ENCODE results near the gene FAH.

DNA sequence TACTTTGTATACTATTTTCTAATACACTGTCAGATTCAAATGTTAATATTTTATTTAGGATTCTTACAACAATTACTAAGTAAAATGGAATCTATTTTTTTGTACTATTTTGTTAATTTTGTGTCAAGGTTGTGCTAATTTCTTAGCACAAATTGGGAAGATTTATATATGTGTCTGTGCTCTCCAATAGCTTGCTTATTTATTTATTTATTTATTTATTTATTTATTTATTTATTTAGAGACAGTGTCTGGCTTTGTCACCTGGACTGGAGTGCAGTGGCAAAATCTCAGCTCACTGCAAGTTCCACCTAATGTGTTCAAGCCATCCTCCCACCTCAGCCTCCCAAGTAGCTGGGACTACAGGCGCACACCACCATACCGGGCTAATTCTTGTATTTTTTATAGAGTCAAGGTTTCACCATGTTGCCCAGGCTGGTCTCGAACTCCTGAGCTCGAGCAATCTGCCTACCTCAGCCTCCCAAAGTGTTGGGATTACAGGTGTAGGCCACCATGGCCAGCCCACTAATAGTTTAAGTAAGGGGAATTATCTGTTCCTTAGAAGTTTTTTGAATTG is 64.6 kb downstream of the FAH start:
- TF ChIP-seq, protein P1, sequence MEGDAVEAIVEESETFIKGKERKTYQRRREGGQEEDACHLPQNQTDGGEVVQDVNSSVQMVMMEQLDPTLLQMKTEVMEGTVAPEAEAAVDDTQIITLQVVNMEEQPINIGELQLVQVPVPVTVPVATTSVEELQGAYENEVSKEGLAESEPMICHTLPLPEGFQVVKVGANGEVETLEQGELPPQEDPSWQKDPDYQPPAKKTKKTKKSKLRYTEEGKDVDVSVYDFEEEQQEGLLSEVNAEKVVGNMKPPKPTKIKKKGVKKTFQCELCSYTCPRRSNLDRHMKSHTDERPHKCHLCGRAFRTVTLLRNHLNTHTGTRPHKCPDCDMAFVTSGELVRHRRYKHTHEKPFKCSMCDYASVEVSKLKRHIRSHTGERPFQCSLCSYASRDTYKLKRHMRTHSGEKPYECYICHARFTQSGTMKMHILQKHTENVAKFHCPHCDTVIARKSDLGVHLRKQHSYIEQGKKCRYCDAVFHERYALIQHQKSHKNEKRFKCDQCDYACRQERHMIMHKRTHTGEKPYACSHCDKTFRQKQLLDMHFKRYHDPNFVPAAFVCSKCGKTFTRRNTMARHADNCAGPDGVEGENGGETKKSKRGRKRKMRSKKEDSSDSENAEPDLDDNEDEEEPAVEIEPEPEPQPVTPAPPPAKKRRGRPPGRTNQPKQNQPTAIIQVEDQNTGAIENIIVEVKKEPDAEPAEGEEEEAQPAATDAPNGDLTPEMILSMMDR (IDR thresholded peaks at IDR 0.05) = no peak
- TF ChIP-seq EZH2 (IDR thresholded peaks at IDR 0.05; ENCODE audit: borderline replicate concordance, insufficient read depth, low read depth, low read length, poor library complexity, severe bottlenecking) = no peak
